Fibroblast of gingiva (primary cell): Measurements from ENCODE around the gene DNAH7.
"Not testable (repeated sequence)": the region's sequence is repeated elsewhere in the genome, so short reads cannot be mapped to it uniquely, and the experiment has no call there.

Source experiments
- DNase-seq: peaks from one replicate; pipeline ENCODE4 v3.0.0-alpha.2; 2011; ENCODE audit warnings: low read depth

Gene DNAH7

DNA sequence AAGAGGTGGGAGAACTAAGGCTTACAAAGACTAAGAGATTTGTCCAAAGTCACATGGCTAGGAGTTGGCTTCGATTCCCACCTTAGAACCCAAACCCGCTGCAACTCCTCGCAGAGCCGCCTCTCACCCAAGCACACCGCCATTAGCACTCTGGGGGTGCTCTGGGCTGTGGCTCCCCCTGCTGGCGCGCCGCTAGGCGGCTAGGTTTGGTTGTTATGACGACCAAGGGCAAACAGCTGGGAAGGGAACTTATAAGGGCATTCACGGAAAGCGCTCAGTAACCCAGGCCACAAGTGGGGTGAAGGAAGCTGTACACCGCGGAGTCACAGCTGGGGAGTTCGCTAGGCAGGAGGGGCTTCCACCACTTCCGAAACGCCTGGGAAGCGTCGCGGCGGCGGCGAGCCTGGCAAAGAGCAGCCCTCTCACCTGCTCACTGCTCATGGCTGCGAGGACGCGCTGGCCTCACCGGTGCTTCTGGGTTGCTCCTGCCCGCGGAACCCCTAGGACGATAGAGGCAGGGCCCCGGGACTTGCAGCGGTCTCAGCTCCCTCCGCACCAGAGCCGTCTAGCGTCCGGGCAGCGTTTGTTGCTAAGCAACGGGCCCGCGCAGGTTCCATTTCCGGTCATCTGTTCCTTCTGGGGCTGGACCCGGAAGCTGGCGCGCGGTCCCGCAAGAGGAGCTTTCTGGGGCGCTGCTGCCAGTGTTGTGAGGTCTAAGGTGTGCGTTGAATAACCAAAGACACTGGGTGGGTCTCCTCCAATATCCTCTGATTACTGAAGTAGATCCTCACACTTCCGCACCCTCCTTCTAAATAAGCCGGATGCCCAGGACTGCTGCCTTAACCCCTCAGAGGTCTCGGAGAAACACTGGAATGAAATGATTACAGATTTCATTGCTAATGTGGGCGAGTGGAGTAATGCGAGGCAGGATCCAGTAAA, at the start of gene DNAH7:
Gene DNAH7, minus strand, starts transcription at position 567 of the 939 bp plus-strand sequence. Its CDS starts 126 bp downstream, at position 441.
- peak; percentile 87 for DNase-seq

DNA sequence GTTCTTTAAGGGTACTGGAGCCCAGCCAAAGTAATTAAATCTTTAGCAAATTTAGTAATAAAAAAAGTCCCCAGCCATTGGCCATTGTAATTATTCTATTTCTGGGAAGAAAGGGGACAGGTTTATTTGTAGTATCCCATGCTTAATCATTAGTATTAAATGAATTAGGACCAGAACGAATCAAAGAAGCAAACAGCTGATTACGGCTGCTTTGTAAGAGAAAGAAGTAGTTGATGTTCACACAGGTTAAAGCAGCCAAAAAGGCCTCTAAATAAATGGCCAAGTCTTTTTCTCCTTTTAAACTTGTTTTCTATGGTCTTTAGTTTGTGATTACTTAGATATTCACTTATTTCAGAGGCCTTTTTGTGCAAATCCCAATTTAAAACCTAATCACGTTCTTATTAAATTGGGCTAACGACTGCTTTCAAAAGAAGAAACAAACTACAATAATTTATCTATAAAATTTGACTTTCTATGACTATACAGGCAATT, 48.6 kb upstream of the DNAH7 start:
- DNase-seq, result no peak

DNA sequence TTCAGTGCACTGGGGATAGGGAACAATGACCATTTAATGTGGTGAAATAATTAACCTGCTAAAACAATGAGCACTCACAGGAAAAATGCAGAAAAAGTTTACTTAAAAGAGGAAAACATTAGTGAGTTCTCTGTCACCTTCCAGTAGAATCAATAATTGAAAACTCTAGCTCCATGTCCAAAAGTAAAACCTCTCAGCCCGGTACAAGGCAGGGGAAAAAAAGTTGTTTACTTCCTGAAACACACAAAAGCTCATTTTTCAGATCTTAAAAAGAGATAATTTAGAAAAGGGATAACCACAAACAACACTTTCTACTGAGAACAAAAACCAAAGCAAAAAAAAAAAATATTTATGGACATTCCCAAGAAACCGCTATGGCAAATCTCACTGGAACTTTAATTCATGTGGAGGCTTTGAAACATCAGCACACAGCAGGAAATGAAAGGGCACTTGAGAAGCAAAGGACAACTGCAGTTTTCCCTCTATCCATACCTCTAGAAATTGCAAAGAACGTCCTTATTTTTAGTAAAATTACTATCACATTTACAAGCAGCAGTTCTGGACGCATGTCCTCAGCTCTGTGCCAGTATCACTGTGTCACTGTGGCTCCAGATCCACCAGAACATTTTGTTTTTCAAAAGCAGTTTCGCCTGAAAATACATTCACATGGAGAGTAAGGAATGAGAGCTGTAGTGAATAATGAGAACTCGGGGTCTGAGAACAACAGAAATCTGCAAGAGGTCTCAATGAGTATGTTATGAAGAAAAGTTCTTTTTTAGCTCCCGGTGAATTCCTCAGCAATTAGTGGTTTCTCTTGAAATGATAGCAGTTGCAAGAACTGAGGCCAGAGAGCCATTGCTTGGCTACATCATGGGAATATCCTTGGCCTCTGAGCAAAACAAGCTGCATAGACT, 44.7 kb upstream of the DNAH7 start:
- peak; percentile 82 for DNase-seq

DNA sequence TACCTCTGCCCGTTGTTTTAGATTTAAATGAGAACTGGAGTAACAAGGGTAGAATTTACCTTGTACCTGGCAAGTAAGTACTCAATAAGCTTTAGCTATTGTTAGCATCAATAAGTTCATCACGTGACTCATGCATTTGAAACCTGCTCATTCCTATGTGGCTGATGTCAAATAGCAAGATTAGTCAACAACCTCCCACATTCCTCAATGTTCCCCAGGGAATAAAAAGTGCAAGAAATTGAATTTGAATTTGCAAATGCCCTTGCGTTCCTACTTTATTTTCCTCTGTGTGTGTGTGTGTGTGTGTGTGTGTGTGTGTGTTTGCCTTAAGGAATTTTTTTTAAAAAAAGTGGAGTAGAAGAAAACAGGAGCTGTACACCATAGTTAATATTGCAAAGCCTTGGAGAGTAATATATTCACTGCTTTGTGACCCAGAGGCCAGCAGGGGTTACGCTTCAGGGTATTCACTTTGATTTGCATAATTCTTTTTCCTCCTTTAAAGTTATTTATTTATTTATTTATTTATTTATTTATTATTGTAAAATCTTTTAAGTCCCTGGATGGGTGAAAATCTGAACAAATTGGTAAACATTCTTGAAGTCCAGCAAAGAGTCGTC, 43.9 kb upstream of the DNAH7 start:
- DNase-seq, result peak; percentile 93

DNA sequence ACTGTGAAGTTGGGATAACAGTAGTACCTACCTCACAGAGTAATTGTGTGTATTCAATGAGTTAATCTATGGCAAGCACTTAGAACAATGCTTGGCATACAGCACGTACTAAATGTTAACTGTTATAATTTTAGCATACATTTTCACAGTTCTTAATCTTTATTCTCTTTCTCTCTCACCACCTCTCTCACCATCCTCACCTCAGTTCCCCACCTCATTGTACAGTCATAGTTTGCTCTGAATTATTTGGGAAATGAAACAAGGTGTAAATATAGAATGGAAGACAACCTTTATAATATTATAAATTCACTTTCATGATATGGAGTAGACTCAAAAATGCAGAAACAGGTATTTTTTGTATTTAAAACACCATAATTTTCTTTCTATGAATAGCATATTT, 40.0 kb upstream of the DNAH7 start:
- no peak for DNase-seq

DNA sequence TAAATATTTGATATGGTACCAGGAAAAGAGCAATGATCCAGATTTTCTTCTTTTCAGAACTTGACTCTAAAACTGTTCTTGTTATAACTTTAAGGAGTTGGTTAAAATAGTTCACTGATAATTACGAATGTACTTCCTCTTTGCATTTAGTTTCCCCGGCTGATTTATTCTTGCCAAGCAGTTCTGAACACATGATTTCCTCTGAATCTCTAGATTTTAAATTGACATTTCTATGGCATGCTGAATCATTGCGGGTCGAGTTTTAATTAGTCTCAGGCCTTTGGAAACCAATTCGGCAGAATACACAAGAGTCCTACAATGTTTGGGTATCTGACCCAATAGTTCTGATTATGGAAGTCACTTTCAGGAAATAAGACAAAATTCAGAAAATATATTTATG, 37.3 kb upstream of the DNAH7 start:
- peak; percentile 42 for DNase-seq

DNA sequence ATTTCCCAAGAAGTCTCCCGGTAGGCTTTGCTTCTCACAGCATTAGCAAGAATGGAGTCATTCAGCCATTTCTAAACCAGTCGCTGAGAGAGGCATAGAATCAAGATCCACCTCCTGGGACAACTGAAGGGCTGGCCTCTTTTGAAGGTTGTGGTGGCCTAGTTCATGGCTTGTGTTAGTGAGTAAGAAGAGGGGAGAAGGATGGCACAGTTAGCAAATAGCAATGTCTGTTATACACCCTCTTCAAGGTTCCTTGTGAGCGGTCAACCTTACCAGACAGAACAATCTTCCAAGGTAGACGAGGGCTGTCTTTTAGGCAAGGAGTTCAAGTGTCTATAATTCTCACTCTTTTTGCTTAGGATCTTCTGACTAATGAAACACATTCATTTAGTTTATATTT, 35.4 kb upstream of the DNAH7 start:
- DNase-seq, result no peak

DNA sequence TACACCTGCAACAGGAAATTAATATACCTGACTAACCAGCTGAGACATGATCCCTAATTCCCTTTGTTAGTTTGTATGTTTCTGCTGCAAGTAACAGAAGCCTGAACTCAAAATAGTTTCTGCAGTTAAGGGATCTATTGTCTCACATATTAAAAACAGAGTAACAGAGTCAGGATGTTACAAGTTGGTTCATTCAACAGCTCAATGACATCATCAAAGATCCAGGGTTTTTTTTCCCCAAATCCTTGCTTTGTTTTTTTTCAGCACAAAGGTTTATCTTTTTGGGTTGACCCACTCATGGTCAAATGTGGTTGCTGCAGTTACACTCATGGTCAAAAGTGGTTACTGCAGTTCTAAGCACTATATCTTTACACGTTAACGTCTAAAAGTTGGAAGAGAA, 35.0 kb upstream of the DNAH7 start:
- no peak for DNase-seq

DNA sequence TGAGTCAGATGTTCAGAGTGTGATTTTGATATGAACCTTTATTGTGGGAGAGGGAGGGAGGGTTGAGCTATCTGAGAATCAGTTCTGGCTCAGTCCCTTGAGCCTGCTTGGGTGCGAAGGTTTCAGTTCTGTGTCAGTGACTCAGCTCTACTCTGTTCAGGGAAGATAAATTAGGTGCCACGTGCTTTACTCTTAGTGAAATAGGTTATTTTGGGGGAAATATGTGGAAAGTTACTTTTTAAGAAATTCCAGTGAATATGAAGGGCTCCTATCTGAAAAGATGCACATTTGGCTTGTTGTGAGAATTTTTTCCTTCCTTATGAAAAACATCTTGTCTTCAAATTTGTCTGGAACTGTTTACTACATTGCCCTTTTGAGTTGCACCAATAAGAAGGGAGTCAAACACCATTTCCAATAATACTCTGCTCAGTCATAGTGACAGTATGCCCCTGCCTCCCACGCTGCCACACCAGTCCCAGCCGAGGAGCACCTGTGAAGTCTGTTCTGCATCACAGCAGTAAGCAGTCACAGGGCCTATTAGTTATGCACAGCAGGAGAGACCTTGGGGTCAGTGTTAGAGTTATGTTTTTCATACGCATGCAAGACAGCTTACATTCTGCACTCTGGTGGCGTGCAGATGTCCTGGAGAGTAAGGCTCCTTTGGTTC, 32.8 kb upstream of the DNAH7 start:
- DNase-seq, result peak; percentile 11

DNA sequence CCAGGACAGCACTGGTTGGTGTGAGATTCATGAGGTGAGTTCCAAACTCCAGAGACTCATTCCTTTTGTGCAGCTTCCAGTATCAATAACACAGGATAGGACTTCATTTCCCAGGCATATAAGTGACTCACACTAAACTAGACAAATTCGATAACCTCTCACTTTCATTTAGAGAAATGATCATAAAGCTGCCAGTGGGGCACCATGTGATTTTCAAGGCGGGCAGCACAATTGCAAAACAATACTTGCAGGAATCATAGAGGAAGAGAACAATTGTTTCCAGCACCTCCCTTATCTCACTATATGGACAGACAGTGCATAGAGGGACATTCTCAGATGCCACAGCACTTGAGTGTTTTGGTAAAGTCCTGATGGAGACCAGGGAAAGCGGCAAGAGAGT, 31.3 kb upstream of the DNAH7 start:
- no peak for DNase-seq

DNA sequence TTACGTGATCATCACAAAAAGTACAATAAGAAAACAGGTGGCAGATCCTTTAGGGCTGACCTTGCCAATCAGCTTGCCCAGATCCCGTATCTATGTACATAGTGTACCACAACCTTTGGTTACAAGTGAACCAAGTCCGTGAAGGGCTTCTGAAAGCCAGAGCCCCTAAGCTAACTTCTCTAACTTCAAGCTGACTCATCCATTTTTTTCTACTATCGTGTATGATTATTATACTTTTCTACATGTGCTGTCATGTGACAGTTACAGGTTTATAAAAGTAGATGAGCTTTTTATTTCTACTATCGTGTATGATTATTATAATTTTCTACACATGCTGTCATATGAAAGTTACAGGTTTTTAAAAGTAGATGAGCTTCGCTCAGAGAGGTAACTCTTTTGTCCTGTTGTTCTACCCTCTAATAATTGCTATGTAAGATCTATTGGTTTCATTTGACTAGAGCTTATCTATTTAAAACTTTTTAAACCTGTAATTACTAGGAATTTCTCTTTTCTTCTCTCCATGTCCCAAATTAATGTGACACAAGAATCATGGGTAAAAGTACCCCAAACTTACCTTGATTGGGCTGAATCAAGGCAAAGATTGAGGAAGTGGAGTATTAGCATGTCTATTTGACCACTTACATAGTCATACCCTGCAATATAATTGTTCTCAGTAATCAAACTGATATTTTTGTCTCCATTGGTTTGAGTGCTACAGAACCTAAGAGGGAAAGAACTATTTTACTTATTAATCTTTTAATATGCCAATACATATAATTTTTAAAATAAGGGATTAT, 29.4 kb upstream of the DNAH7 start:
- no peak for DNase-seq

DNA sequence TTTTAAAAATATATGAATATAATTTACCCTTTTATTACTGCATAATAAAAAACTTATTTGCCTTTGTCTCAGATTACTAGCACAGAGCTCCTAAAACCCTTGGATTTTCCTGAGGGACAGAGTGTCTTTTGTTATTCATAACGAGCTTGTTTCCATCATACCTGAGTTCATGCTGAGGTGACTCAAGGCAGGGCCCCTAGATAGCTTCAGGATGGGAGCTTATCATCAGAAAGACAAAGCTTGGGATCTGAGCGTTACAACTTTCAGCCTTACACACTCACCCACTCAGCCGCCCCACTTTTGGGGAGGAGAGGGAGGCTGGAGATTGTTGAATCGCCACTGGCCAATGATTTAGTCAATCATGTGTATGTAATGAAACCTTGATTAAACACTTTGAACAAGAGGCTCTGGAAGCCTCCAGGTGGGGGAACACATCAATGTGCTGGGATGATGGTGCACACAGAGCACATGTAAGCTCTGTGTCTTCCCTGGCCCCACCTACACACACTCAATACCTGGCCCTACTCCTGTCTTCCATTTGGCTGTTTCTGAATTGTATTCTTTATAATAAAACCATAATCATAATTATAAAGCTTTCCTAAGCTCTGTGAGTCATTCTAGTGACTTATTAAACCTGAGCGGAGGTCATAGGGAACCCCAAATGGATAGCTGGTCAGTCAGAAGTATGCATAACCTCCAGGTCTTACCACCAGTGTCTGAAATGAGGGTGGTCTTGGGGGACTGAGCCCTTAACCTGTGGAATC, 28.5 kb upstream of the DNAH7 start:
- no peak for DNase-seq

DNA sequence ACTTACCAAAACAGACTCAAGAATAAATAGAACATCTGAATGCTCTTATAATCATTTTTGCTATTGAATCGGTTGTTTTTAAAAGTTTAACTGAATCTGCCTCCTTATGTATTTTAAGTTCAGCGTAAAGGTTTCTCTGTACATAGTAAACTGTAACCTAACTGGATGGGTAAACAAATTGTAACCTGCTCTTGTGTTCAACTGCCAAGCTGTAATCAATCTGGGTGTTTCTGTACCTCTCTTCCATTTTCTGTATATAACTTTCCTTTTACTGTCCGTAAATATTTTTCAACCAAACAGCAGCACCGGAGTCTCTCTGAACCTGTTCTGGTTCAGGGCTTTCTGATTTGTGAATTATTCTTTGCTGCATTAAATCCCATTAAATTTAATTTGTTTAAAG, 27.6 kb upstream of the DNAH7 start:
- no peak for DNase-seq

DNA sequence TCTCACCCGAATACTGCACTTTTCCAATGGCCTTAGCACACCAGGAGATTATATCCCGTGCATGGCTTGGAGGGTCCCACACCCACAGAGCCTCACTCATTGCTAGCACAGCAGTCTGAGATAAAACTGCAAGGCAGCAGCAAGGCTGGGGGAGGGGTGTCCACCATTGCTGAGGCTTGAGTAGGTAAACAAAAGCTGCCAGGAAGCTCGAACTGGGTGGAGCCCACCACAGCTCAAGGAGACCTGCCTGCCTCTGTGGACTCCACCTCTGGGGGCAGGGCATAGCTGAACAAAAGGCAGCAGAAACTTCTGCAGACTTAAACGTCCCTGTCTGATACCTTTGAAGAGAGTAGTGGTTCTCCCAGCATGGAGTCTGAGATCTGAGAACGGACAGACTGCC, 20.8 kb upstream of the DNAH7 start:
- DNase-seq, result not testable (repeated sequence)

DNA sequence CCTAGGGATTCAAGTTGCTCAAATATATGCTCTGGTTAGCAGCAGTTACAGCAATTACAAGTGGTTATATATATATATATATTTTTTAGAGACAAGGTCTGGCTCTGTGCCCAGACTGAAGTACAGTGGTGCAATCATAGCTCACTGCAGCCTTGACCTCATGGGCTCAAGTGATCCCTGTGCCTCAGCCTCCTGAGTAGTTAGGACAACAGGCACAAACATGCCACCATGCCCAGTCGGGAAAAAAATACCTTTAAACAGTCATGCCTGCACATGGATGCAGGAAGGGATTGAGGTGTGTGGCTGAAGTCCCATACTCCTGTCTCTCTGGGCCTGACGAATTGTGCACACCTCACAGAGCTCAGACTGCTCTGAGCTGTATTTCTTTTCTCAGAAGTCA, 19.6 kb upstream of the DNAH7 start:
- peak; percentile 81 for DNase-seq

DNA sequence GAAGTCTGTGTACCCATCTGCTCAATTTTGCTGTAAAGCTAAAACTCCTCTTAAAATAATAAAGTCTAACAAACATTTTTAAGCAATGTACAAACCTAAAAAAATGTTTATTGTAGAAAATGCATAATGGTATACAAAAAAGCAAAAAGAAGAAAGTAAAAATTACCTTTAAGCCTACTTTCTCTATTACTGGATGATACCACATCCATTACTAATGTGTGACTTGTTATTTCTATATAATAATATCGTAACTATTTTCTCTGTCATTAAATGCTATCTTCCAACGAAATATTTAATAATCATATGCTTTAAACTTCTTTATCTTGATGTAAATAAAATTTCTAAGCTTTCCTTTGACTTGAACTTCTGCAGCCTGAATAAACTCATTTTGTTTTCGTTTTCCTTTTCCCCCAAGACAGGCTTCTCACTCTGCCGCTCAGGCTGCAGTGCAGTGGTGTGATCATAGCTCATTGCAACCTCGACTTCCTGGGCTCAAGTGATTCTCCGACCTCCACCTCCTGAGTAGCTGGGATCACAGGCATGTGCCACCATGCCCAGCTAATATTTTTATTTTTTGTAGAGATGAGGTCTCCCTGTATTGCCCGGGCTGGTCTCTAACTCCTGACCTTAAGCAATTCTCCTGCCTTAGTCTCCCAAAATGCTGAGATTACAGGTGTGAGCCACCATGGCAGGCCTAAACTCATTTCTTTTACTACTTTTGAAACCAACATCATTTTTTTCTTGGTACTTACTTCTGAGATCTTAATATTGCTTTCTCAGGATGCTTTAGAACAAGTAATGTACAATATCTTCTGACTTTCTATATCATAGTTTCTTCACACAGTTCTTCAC, 18.1 kb upstream of the DNAH7 start:
- no peak for DNase-seq

DNA sequence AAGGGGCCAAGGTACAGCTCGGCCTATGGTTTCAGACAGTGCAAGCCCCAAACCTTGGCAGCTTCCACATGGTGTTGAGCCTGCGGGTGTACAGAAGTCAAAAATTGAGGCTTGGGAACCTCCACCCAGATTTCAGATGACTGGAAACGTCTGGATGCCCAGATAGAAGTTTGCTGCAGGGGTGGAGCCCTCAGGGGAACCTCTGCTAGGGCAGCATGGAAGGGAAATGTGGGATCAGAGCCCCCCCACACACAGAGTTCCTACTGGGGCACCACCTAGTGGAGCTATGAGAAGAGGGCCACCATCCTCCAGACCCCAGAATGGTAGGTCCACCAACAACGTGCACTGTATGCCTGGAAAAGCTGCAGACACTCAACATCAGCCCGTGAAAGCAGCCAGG, 15.0 kb upstream of the DNAH7 start:
- no peak for DNase-seq

DNA sequence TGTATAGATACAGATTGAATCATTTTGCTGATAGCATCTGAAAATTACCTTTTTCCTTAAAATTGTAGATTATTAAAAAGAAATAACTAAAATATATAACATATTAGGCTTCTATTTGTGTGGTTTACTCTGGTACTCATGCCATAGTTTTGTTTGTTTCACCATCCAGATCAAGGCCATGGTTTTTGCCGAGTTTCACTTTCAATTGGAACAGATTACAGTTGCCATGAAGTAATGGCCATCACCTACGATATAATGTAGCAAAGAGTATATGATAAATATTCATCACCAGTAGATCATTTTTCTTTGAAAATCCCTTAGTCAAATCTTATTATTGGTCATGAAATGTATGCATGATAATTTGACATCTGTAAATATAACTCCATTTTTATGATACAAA, 11.9 kb upstream of the DNAH7 start:
- DNase-seq, result no peak

DNA sequence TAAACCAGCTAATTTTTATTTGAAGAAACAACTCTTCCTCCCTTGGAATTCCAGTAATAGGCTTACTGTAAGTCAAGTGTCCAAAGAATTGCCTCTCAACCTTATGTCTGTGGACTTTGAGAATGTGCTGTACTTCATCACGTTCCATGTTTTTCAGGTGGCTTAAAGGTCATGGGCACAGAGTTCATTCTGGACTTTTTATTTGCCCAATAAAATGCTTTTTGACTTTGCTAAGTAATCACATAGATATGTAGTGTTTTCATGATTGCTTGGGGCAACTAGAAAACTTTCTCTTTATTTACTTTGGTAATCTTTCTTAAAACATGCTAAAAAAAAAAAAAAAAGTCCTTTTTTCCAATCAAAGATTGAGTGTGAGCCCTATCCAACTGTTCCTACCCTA, 10.4 kb upstream of the DNAH7 start:
- DNase-seq, result peak; percentile 66
